Hepatocyte (in vitro differentiated cells): ENCODE results near the gene DNM1L. TPM values are rescaled to one million over a fixed set of nuclear protein-coding genes. Genes with fewer than 3 reads are reported as not detected.
A peak's percentile ranks its signal among the peaks of the same experiment; 100 is the strongest.

ENCODE experiments used
- DNase-seq: peaks from one replicate; pipeline ENCODE4 v3.0.0-alpha.2; 2016; ENCODE audit warnings: low spot score
- H2AFZ ChIP-seq: fragments of 200-600 bp; sonication (generic); 2 replicates; pipeline ENCODE4 v1.6.0; 2016; ENCODE audit warnings: antibody characterized with exemption, mild to moderate bottlenecking
- H3K27ac ChIP-seq: fragments of 200-600 bp; sonication (generic); 2 replicates; pipeline ENCODE4 v1.5.1; 2016; ENCODE audit warnings: mild to moderate bottlenecking
- H3K27me3 ChIP-seq: fragments of 200-600 bp; sonication (generic); 2 replicates; pipeline ENCODE4 v1.6.1; 2016
- H3K36me3 ChIP-seq: fragments of 200-600 bp; sonication (generic); replicated peaks from 2 replicates; pipeline ENCODE4 v1.5.1; 2016; ENCODE audit warnings: low read depth; ENCODE audit not compliant: insufficient read depth
- H3K4me1 ChIP-seq: fragments of 200-600 bp; sonication (generic); 2 replicates; pipeline ENCODE4 v1.5.1; 2016; ENCODE audit warnings: mild to moderate bottlenecking, moderate library complexity; ENCODE audit not compliant: insufficient read depth
- H3K4me2 ChIP-seq: fragments of 200-600 bp; sonication (generic); 2 replicates; pipeline ENCODE4 v1.6.0; 2016
- H3K4me3 ChIP-seq: fragments of 200-600 bp; sonication (generic); 2 replicates; pipeline ENCODE4 v1.5.1; 2016; ENCODE audit warnings: mild to moderate bottlenecking
- H3K79me2 ChIP-seq: fragments of 200-600 bp; sonication (generic); 2 replicates; pipeline ENCODE4 v1.6.0; 2017; ENCODE audit warnings: mild to moderate bottlenecking
- H3K9me2 ChIP-seq: fragments of 200-600 bp; sonication (generic); replicated peaks from 2 replicates; pipeline ENCODE4 v1.6.0; 2017; ENCODE audit warnings: mild to moderate bottlenecking; ENCODE audit not compliant: insufficient read depth
- H3K9me3 ChIP-seq: fragments of 200-600 bp; sonication (generic); 2 replicates; pipeline ENCODE4 v1.5.1; 2016; ENCODE audit warnings: low read depth, mild to moderate bottlenecking
- H4K20me1 ChIP-seq: fragments of 200-600 bp; sonication (generic); 2 replicates; pipeline ENCODE4 v1.6.0; 2016; ENCODE audit warnings: mild to moderate bottlenecking; ENCODE audit not compliant: insufficient read depth, poor library complexity, severe bottlenecking
- CTCF ChIP-seq: fragments of 200-600 bp; sonication (generic); IDR thresholded peaks from 2 replicates; pipeline ENCODE4 v1.5.1; 2016; ENCODE audit warnings: antibody characterized with exemption, mild to moderate bottlenecking; ENCODE audit not compliant: poor library complexity
- EZH2 ChIP-seq: fragments of 200-600 bp; sonication (generic); IDR thresholded peaks from 2 replicates; pipeline ENCODE4 v1.6.1; 2016; ENCODE audit warnings: antibody characterized with exemption, mild to moderate bottlenecking, borderline replicate concordance
- EZH2phosphoT487 ChIP-seq: fragments of 200-600 bp; sonication (generic); IDR thresholded peaks from one replicate; pipeline ENCODE4 v1.6.1; 2018; ENCODE audit warnings: antibody characterized with exemption, mild to moderate bottlenecking, low read depth, moderate library complexity; ENCODE audit not compliant: unreplicated experiment, severe bottlenecking
- WGBS: methylation state at CpG from one replicate; pipeline ENCODE4 v1.1.6; 2016; ENCODE audit warnings: low lambda C conversion rate; ENCODE audit errors: missing lambda C conversion rate; 5-methylcytosine and 5-hydroxymethylcytosine counted together
- polyA plus RNA-seq: library from polyadenylated mRNA; unstranded; fragments of >200 nt; fragmentation: Nextera tagmentation; extraction: Ambion mirVana; gene quantifications from 2 replicates; pipeline ENCODE4 v1.2.1, GENCODE V29; 2016
- total RNA-seq: library from RNA; depleted of rRNA; stranded (reverse); fragments of >200 nt; gene quantifications from 2 replicates; pipeline ENCODE4 v1.2.3, GENCODE V29; 2014

The DNM1L gene
- total and polyA plus RNA-seq, 2 experiments from 2014 or later = 49.1 to 70.8 TPM

- no peak overlapping the region for H3K4me3 ChIP-seq
- DNase-seq = no peak
- WGBS = 33% methylated on average over 4 of the region's 4 CpGs
- no peaks in the 10 kb centered on the region for H3K27me3 ChIP-seq
- TF ChIP-seq EZH2phosphoT487 = no peak
- TF ChIP-seq EZH2 = no peak
- no peak overlapping the region for H2AFZ ChIP-seq
- no peaks in the 10 kb centered on the region for H4K20me1 ChIP-seq
- peaks cover 10% of the 10 kb centered on the region for H3K4me1 ChIP-seq
- peak overlapping the region; percentile 94 for H3K4me2 ChIP-seq
- no peaks in the 10 kb centered on the region for H3K9me3 ChIP-seq
- no peaks in the 10 kb centered on the region for H3K36me3 ChIP-seq
- peaks cover 41% of the 10 kb centered on the region for H3K79me2 ChIP-seq
- H3K9me2 ChIP-seq = no peaks in the 10 kb centered on the region
- no peak overlapping the region for H3K27ac ChIP-seq
Observed at GRCh38 chr12:32753605-32754004, 74.5 kb downstream of the DNM1L start.

- no peak for DNase-seq
Observed at GRCh38 chr12:32754111-32754510, 75.0 kb downstream of the DNM1L start.

GRCh38 chr12:32755051-32755653 lies 76.1 kb downstream of the DNM1L start:
- no peaks in the 10 kb centered on the region for H3K9me3 ChIP-seq
- no peaks in the 10 kb centered on the region for H3K27me3 ChIP-seq
- H3K79me2 ChIP-seq = peaks cover 41% of the 10 kb centered on the region
- DNase-seq = peak; percentile 89
- TF ChIP-seq EZH2phosphoT487 (no peak), CTCF (peak; percentile 71)
- H3K4me2 ChIP-seq = peak overlapping the region; percentile 94
- H3K36me3 ChIP-seq = no peaks in the 10 kb centered on the region
- no peaks in the 10 kb centered on the region for H4K20me1 ChIP-seq
- peak overlapping the region; percentile 97 for H3K27ac ChIP-seq
- peak overlapping the region; percentile 64 for H3K4me3 ChIP-seq
- H2AFZ ChIP-seq = peak overlapping the region; percentile 95
- 1% methylated on average over 40 of the region's 40 CpGs for whole genome bisulfite sequencing
- no peaks in the 10 kb centered on the region for H3K9me2 ChIP-seq
- H3K4me1 ChIP-seq = peaks cover 10% of the 10 kb centered on the region

More at GRCh38 chr12:32754111-32754510, 75.0 kb downstream of the DNM1L start:
- H4K20me1 ChIP-seq = no peaks in the 10 kb centered on the region
- peak overlapping the region; percentile 64 for H3K4me3 ChIP-seq
- no peaks in the 10 kb centered on the region for H3K9me2 ChIP-seq
- H3K36me3 ChIP-seq = no peaks in the 10 kb centered on the region
- peak overlapping the region; percentile 95 for H2AFZ ChIP-seq
- H3K4me1 ChIP-seq = peaks cover 10% of the 10 kb centered on the region
- peaks cover 41% of the 10 kb centered on the region for H3K79me2 ChIP-seq
- no peaks in the 10 kb centered on the region for H3K27me3 ChIP-seq
- peak overlapping the region; percentile 97 for H3K27ac ChIP-seq
- peak overlapping the region; percentile 94 for H3K4me2 ChIP-seq
- no peak for TF ChIP-seq EZH2
- TF ChIP-seq CTCF = no peak
- no peak for TF ChIP-seq EZH2phosphoT487
- WGBS = 46% methylated on average over 2 of the region's 2 CpGs
- H3K9me3 ChIP-seq = no peaks in the 10 kb centered on the region

- no peaks in the 10 kb centered on the region for H3K9me3 ChIP-seq
- H3K4me3 ChIP-seq = peak within 1 kb of the TSS; percentile 64
- H3K27ac ChIP-seq = peak within 1 kb of the TSS; percentile 97
- under 1% methylated on average over 39 of the region's 39 CpGs for WGBS
- peak within 1 kb of the TSS; percentile 100 for H2AFZ ChIP-seq
- H3K4me2 ChIP-seq = peak within 1 kb of the TSS; percentile 94
- no peaks in the 10 kb centered on the region for H3K27me3 ChIP-seq
- peaks cover 10% of the 10 kb centered on the region for H3K4me1 ChIP-seq
- peaks cover 41% of the 10 kb centered on the region for H3K79me2 ChIP-seq
- no peaks in the 10 kb centered on the region for H3K36me3 ChIP-seq
- DNase-seq = peak; percentile 99
- TF ChIP-seq EZH2phosphoT487 (no peak), EZH2 (no peak), CTCF (peak; percentile 93)
- H4K20me1 ChIP-seq = no peaks in the 10 kb centered on the region
- no peaks in the 10 kb centered on the region for H3K9me2 ChIP-seq
Observed at GRCh38 chr12:32755654-32756475, 76.8 kb downstream of the DNM1L start, which contains the start of gene YARS2. Gene YARS2 (minus strand): TSS chr12:32755897. CDS start chr12:32755874, 23 bp downstream.
